ENCODE data around the gene FGFBP1.

The FGFBP1 gene

DNA sequence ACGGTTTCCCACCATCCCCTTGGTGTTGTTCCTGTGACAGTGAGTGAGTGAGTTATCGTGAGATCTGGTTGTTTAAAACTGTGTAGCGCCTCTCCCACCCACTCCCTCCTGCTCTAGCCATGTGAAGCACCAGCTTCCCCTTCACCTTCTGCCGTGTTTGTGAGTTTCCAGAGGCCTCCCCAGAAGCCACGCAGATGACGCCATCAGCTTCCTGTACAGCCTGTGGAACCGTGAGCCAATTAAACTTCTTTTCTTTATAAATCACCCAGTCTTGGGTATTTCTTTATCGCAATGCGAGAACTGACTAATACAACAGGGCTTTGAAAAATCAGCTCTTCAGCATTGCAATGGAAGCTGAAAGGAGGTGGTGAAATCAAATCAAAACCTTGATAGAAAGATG is 50.0 kb downstream of the FGFBP1 start:
- no peaks in the 10 kb centered on the region for H3K4me1 ChIP-seq (ENCODE audit: insufficient read depth, low read length, severe bottlenecking)
- H3K79me2 ChIP-seq (ENCODE audit: insufficient read depth, low read length) = no peaks in the 10 kb centered on the region
- no peak for TF ChIP-seq EZH2 (IDR thresholded peaks at IDR 0.05; ENCODE audit: borderline replicate concordance, low read length)
- TF ChIP-seq, protein P1, sequence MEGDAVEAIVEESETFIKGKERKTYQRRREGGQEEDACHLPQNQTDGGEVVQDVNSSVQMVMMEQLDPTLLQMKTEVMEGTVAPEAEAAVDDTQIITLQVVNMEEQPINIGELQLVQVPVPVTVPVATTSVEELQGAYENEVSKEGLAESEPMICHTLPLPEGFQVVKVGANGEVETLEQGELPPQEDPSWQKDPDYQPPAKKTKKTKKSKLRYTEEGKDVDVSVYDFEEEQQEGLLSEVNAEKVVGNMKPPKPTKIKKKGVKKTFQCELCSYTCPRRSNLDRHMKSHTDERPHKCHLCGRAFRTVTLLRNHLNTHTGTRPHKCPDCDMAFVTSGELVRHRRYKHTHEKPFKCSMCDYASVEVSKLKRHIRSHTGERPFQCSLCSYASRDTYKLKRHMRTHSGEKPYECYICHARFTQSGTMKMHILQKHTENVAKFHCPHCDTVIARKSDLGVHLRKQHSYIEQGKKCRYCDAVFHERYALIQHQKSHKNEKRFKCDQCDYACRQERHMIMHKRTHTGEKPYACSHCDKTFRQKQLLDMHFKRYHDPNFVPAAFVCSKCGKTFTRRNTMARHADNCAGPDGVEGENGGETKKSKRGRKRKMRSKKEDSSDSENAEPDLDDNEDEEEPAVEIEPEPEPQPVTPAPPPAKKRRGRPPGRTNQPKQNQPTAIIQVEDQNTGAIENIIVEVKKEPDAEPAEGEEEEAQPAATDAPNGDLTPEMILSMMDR (IDR thresholded peaks at IDR 0.05; ENCODE audit: low read length) = no peak
- no peak overlapping the region for H3K9ac ChIP-seq (ENCODE audit: low read length)
- no peak overlapping the region for H3K27ac ChIP-seq (ENCODE audit: low read depth, low read length, poor library complexity, severe bottlenecking)
- H3K27me3 ChIP-seq (ENCODE audit: insufficient read depth, low read length) = no peaks in the 10 kb centered on the region
- no peak overlapping the region for H3K4me3 ChIP-seq (ENCODE audit: low read depth, low read length, poor library complexity, severe bottlenecking)
- no peak overlapping the region for H2AFZ ChIP-seq (ENCODE audit: low read length)
- no peaks in the 10 kb centered on the region for H3K9me3 ChIP-seq (ENCODE audit: low read length)
- no peaks in the 10 kb centered on the region for H3K9me2 ChIP-seq (ENCODE audit: low read depth, low read length)
- H4K20me1 ChIP-seq (ENCODE audit: insufficient read depth, low read length) = no peaks in the 10 kb centered on the region
- no peak overlapping the region for H3K4me2 ChIP-seq (ENCODE audit: low read length)
- H3K36me3 ChIP-seq (ENCODE audit: insufficient read depth, low read length) = no peaks in the 10 kb centered on the region
- H3F3A ChIP-seq (ENCODE audit: insufficient read depth, low read length) = no peaks in the 10 kb centered on the region

All from OCI-LY1 (cell line).